ENCODE results near the gene PLA1A. TPM values are rescaled to one million over a fixed set of nuclear protein-coding genes. Genes with fewer than 3 reads are reported as not detected.

PLA1A gene
- total and polyA plus RNA-seq, 2 of the 4 experiments (the other 2 are of a cell fraction) = not detected

DNA sequence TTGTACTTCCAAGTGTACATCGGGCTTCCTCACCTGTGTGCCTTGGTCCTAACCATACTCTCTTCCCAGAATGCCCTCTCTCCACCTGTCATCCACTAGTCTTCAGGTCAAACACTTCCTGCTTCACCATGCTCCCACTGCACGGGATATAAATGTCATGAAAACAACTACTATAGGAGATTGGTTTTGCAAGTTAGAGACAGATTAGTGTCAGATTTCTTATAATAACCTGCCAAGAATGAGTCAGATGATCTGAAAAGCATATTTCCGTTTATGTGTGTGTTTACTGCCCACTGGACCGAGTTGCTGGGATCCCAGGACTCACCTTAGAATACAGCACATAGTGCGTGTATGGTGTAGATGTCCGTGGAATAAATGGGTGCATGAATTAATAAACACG, 21.4 kb downstream of the PLA1A start:
- POLR2A ChIA-PET (ENCODE audit: unreplicated experiment) = no interaction called here
- H3K9me1 ChIP-seq (ENCODE audit: insufficient read depth, low read length) = no peaks in the 10 kb centered on the region
- intact Hi-C loops (cut with micrococcal nuclease) (no loop called here), dilution Hi-C loops (cut with HindIII; ENCODE audit: low sequenced_read_pairs, unreplicated experiment) (no loop called here), in situ Hi-C loops (cut with MboI; ENCODE audit: low sequenced_read_pairs) (no loop called here)
- H2BK20ac ChIP-seq (ENCODE audit: low read depth, low read length) = no peak overlapping the region
- no peaks in the 10 kb centered on the region for H4K20me1 ChIP-seq (ENCODE audit: insufficient read depth, low read length)
- no peak overlapping the region for H3K14ac ChIP-seq (replicated peaks; ENCODE audit: low read depth, low read length)
- no peak overlapping the region for H3K23ac ChIP-seq (ENCODE audit: low read depth, low read length)
- no peak overlapping the region for H3K4me2 ChIP-seq (ENCODE audit: low read depth, low read length)
- no peak overlapping the region for H2AK9ac ChIP-seq (replicated peaks; ENCODE audit: low read depth, low read length, poor library complexity)
- no peak overlapping the region for H3K9ac ChIP-seq (ENCODE audit: low read depth, low read length)
- H4K8ac ChIP-seq (ENCODE audit: low read depth in 2 of 2, low read length in 2 of 2) = no peak overlapping the region
- no peaks in the 10 kb centered on the region; the same call in 1 of the 2 replicates for H3K9me3 ChIP-seq (ENCODE audit: control insufficient read depth, insufficient read depth, low read length)
- TF ChIP-seq MXI1 (IDR thresholded peaks at IDR 0.05; ENCODE audit: borderline replicate concordance, low read depth, low read length) = no peak
- no peaks in the 10 kb centered on the region for H3K4me1 ChIP-seq (ENCODE audit: control insufficient read depth, insufficient read depth, low read length)
- H3K27ac ChIP-seq (ENCODE audit: insufficient read depth, low read length) = no peak overlapping the region
- H2BK5ac ChIP-seq (ENCODE audit: low read depth, low read length, poor library complexity, severe bottlenecking) = no peak overlapping the region
- H2AK5ac ChIP-seq (ENCODE audit: low read depth, low read length) = no peak overlapping the region
- DNase-seq (no peak), ATAC-seq (ENCODE audit: low read depth) (no peak)
- H3K79me1 ChIP-seq (ENCODE audit: low read depth in 1 of 2, low read length in 2 of 2) = no peaks in the 10 kb centered on the region
- H3K36me3 ChIP-seq (ENCODE audit: control insufficient read depth, insufficient read depth, low read length) = no peaks in the 10 kb centered on the region
- no TSS peak for BruUV-seq (replicated peaks)
- H4K5ac ChIP-seq (ENCODE audit: low read depth, low read length) = no peak overlapping the region
- no peak overlapping the region for H3K4ac ChIP-seq (ENCODE audit: low read depth, low read length)
- no peak overlapping the region for H3K18ac ChIP-seq (ENCODE audit: low read depth, low read length)
- 57% methylated on average over 1 of the region's 7 CpGs; no CpG with 5 or more reads in 1 of the 2 experiments for WGBS, 2 experiments (ENCODE audit: extremely low coverage in 2 of 2, insufficient read length in 1 of 2)
- no peak overlapping the region for H2BK120ac ChIP-seq (ENCODE audit: low read depth, low read length)
- no peak overlapping the region for H2BK15ac ChIP-seq (ENCODE audit: low read depth, low read length)
- no peak overlapping the region for H4K91ac ChIP-seq (ENCODE audit: insufficient read depth, low read depth, low read length)
- no peak overlapping the region for H2AFZ ChIP-seq (replicated peaks; ENCODE audit: low read length, poor library complexity)
- H3K56ac ChIP-seq (ENCODE audit: extremely low read depth, insufficient read depth, low read length) = no peak overlapping the region
- H3K4me3 ChIP-seq (ENCODE audit: insufficient read depth, low read depth, low read length) = no peak overlapping the region
- CTCF ChIA-PET = no interaction called here
- H3K27me3 ChIP-seq (ENCODE audit: control insufficient read depth, insufficient read depth, low read length) = peaks cover 11% of the 10 kb centered on the region; the same call in 1 of the 2 replicates

Data from IMR-90 (cell line).